Activated CD4-positive, alpha-beta T cell treated with anti-CD3 and anti-CD28 coated beads for 36 hours (primary cell): ENCODE results near the gene PCDHA9. TPM values are rescaled to one million over a fixed set of nuclear protein-coding genes. Genes with fewer than 3 reads are reported as not detected.
"Not testable (repeated sequence)": the region's sequence is repeated elsewhere in the genome, so short reads cannot be mapped to it uniquely, and the experiment has no call there.

Source experiments
- ATAC-seq: fragments of 200-7000 bp; cut with Tn5 transposase; one replicate; pipeline ENCODE4 v1.10.0; 2021; ENCODE audit warnings: mild to moderate bottlenecking, moderate library complexity
- CTCF ChIA-PET: fragments of 350-600 bp; sonication (Branson Sonifier 250); formaldehyde crosslinking; loops from one replicate; lab custom pipeline; 2021; ENCODE audit warnings: antibody characterized with exemption; lab: Charles Lee
- POLR2A ChIA-PET: fragments of 350-600 bp; sonication (Branson Sonifier 250); formaldehyde crosslinking; loops from one replicate; lab custom pipeline; 2021; ENCODE audit warnings: antibody characterized with exemption, inconsistent platforms; lab: Charles Lee
- DNase-seq: peaks from one replicate; pipeline ENCODE4 v3.0.0-alpha.2; 2020
- H3K27ac Mint-ChIP-seq: one replicate; pipeline ENCODE4 v1.8.0; 2021; ENCODE audit warnings: mixed read lengths
- H3K27me3 Mint-ChIP-seq: one replicate; pipeline ENCODE4 v1.8.0; 2021; ENCODE audit warnings: mixed read lengths
- H3K36me3 Mint-ChIP-seq: one replicate; pipeline ENCODE4 v1.8.0; 2021; ENCODE audit warnings: low read depth, mixed read lengths
- H3K4me1 Mint-ChIP-seq: one replicate; pipeline ENCODE4 v1.8.0; 2021; ENCODE audit warnings: mixed read lengths
- H3K4me3 Mint-ChIP-seq: one replicate; pipeline ENCODE4 v1.8.0; 2021; ENCODE audit warnings: mild to moderate bottlenecking, moderate library complexity, mixed read lengths
- H3K9me3 Mint-ChIP-seq: one replicate; pipeline ENCODE4 v1.8.0; 2021; ENCODE audit warnings: low read depth, mixed read lengths
- intact Hi-C, 2 experiments: fragments of 100-400 bp; cut with DNase I in 1 of 2; cut with micrococcal nuclease in 1 of 2; formaldehyde crosslinking; loops; one replicate each; pipeline versions ENCODE4 v1.14.2 to v1.15.1; 2022 to 2024; cut with DNase I, micrococcal nuclease
- total RNA-seq, 2 experiments: library from RNA; stranded (reverse); gene quantifications; one replicate each; pipeline ENCODE4 v1.2.3, GENCODE V29; 2021

The PCDHA9 gene
- total RNA-seq, 2 experiments from 2014 or later = not detected

DNA sequence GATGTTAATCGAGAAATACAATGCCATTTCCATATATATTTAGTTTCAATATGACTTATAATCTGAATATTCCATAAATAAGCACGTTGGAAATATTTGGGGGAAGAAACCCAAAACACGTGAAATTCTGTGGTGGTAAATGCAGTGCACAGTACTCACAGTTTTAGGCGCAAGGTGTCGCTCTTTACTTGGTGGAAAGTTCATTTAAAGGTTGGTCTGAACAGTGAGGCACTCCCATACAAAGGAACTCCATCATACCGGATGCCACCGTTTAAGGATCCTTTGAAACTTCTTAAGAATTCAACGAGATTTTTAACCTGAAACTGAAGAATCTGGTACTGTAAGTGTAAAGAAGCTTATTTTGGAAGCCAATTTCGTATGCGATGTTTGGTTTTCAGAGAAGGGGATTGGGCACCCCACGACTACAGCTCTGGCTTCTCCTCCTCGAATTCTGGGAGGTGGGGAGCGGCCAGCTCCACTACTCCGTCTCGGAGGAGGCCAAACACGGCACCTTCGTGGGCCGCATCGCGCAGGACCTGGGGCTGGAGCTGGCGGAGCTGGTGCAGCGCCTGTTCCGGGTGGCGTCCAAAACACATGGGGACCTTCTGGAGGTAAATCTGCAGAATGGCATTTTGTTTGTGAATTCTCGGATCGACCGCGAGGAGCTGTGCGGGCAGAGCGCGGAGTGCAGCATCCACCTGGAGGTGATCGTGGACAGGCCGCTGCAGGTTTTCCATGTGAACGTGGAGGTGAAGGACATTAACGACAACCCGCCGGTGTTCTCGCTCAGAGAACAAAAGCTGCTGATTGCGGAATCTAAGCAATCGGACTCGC, 20.8 kb downstream of the PCDHA9 start, which contains the start of gene PCDHA11:
PCDHA11 (plus strand) TSS at position 237 of the 834 bp plus-strand sequence; CDS start at position 384, 147 bp downstream.
- no peak for DNase-seq
- intact Hi-C loops = loop anchor here in 1 of 2 experiments (1.0 kb wide), 1 partner anchor 172 kb away; no protein-coding TSS in a partner anchor
- ATAC-seq = no peak
- Mint-ChIP-seq H3K4me3 (no peak within 1 kb of the TSS), H3K9me3 (peaks cover 13% of the 10 kb centered on the region), H3K36me3 (peaks cover 4% of the 10 kb centered on the region), H3K27me3 (peaks cover 18% of the 10 kb centered on the region), H3K4me1 (no peaks in the 10 kb centered on the region), H3K27ac (no peak within 1 kb of the TSS)
- CTCF ChIA-PET = interaction anchor here (0.7 to 1.1 kb wide), 3 partner anchors 16 to 172 kb away, joined by 3 to 4 read pairs (median 3); no protein-coding TSS in a partner anchor
- POLR2A ChIA-PET = no interaction called here

DNA sequence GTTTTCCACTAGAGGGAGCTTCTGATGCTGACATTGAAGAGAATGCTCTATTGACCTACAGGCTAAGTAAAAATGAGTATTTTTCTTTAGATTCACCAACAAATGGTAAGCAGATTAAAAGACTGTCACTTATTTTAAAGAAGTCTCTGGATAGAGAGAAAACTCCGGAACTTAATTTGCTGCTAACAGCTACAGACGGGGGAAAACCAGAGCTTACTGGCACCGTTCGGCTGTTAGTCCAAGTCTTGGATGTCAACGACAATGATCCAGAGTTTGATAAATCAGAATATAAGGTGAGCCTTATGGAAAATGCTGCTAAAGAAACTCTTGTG, 21.3 kb downstream of the PCDHA9 start:
- no peak overlapping the region for H3K4me3 Mint-ChIP-seq
- ChIA-PET CTCF (interaction anchor here (0.7 to 1.1 kb wide), 3 partner anchors 17 to 172 kb away, joined by 3 to 4 read pairs (median 3); no protein-coding TSS in a partner anchor), POLR2A (no interaction called here)
- H3K36me3 Mint-ChIP-seq = peaks cover 4% of the 10 kb centered on the region
- no peaks in the 10 kb centered on the region for H3K4me1 Mint-ChIP-seq
- no peak overlapping the region for H3K27ac Mint-ChIP-seq
- ATAC-seq (no peak), DNase-seq (no peak)
- intact Hi-C loops = no loop called here
- peaks cover 23% of the 10 kb centered on the region for H3K27me3 Mint-ChIP-seq
- H3K9me3 Mint-ChIP-seq = peaks cover 17% of the 10 kb centered on the region

DNA sequence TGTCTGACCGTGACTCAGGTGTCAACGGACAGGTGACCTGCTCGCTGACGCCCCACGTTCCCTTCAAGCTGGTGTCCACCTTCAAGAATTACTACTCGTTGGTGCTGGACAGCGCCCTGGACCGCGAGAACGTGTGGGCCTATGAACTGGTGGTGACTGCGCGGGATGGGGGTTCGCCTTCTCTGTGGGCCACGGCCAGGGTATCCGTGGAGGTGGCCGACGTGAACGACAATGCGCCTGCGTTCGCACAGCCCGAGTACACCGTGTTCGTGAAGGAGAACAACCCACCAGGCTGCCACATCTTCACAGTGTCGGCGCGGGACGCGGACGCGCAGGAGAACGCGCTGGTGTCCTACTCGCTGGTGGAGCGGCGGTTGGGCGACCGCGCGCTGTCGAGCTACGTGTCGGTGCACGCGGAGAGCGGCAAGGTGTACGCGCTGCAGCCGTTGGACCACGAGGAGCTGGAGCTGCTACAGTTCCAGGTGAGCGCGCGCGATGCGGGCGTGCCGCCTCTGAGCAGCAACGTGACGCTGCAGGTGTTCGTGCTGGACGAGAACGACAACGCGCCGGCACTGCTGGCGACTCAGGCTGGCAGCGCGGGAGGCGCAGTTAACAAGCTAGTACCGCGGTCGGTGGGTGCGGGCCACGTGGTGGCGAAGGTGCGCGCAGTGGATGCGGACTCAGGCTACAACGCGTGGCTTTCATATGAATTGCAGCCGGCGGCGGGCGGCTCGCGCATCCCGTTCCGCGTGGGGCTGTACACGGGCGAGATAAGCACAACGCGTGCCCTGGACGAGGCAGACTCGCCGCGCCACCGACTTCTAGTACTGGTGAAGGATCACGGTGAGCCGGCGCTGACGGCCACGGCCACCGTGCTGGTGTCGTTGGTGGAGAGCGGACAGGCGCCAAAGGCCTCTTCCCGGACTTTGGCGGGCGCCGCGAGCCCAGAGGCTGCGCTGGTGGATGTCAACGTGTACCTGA, 22.3 kb downstream of the PCDHA9 start:
- Mint-ChIP-seq H3K9me3 (peaks cover 21% of the 10 kb centered on the region), H3K4me3 (no peak overlapping the region), H3K27ac (no peak overlapping the region), H3K36me3 (peaks cover 4% of the 10 kb centered on the region), H3K27me3 (peaks cover 31% of the 10 kb centered on the region), H3K4me1 (no peaks in the 10 kb centered on the region)
- ChIA-PET POLR2A (no interaction called here), CTCF (no interaction called here)
- intact Hi-C loops = loop anchor here in 1 of 2 experiments (5.0 to 10.0 kb wide), 3 partner anchors 38 to 534 kb away; partner anchors contain the start of genes PCDHA7, PCDHGA5, PCDHGA9 and PCDHGB6
- no peak for ATAC-seq
- DNase-seq = no peak

DNA sequence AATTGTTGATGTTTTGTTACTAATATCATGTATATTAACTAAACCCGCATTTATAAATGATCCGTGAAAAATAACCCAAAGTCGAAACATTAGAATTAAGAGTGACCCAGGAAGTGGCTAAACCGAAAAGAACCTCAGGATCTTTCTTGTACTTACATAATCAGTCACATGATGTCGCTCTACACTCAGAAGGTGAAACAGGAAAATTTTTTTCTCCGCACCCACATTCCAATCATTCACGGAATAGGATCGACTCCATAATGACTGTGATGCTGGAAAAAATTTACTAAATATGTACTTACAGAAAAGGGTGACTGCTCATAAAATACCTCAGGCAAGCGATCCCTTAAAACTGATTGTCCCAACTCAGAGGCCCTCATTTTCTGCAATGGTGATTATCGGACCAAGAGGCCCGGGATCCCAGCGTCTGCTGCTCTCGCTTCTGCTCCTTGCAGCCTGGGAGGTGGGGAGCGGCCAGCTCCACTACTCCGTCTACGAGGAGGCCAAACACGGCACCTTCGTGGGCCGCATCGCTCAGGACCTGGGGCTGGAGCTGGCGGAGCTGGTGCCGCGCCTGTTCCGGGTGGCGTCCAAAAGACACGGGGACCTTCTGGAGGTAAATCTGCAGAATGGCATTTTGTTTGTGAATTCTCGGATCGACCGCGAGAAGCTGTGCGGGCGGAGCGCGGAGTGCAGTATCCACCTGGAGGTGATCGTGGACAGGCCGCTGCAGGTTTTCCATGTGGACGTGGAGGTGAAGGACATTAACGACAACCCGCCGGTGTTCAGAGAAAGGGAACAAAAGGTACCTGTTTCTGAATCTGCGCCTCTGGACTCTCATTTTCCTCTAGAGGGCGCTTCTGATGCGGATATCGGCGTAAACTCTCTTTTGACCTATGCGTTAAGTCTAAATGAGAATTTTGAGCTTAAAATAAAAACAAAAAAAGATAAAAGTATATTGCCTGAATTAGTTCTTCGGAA, 27.2 kb downstream of the PCDHA9 start, which contains the start of gene PCDHA12:
PCDHA12 (plus strand) TSS at position 224 of the 981 bp plus-strand sequence; CDS start at position 389, 165 bp downstream.
- POLR2A ChIA-PET = no interaction called here
- no peak for DNase-seq
- H3K9me3 Mint-ChIP-seq = peaks cover 19% of the 10 kb centered on the region
- H3K27me3 Mint-ChIP-seq = peaks cover 38% of the 10 kb centered on the region
- no peak for ATAC-seq
- no peak within 1 kb of the TSS for H3K4me3 Mint-ChIP-seq
- CTCF ChIA-PET = interaction anchor here (0.8 to 0.9 kb wide), 2 partner anchors 16 to 166 kb away, joined by 3 to 4 read pairs; no protein-coding TSS in a partner anchor
- H3K4me1 Mint-ChIP-seq = no peaks in the 10 kb centered on the region
- no peak within 1 kb of the TSS for H3K27ac Mint-ChIP-seq
- no peaks in the 10 kb centered on the region for H3K36me3 Mint-ChIP-seq
- intact Hi-C loops = loop anchor here (5.0 to 10.0 kb wide), 3 partner anchors 52 to 529 kb away; partner anchors contain the start of genes PCDHAC1 (in 1 of the 2), PCDHGA5 (in 1 of the 2), PCDHGA9 (in 1 of the 2) and PCDHGB6 (in 1 of the 2)

DNA sequence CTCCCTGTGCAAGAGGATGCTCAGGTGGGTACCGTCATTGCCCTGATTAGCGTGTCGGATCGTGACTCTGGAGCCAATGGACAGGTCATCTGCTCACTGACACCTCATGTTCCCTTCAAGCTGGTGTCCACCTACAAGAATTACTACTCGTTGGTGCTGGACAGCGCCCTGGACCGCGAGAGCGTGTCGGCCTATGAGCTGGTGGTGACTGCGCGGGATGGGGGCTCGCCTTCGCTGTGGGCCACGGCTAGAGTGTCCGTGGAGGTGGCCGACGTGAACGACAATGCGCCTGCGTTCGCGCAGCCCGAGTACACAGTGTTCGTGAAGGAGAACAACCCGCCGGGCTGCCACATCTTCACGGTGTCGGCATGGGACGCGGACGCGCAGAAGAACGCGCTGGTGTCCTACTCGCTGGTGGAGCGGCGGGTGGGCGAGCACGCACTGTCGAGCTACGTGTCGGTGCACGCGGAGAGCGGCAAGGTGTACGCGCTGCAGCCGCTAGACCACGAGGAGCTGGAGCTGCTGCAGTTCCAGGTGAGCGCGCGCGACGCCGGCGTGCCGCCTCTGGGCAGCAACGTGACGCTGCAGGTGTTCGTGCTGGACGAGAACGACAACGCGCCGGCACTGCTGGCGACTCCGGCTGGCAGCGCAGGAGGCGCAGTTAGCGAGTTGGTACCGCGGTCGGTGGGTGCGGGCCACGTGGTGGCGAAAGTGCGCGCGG, 28.5 kb downstream of the PCDHA9 start:
- POLR2A ChIA-PET, H3K27ac Mint-ChIP-seq: not testable (repeated sequence)

DNA sequence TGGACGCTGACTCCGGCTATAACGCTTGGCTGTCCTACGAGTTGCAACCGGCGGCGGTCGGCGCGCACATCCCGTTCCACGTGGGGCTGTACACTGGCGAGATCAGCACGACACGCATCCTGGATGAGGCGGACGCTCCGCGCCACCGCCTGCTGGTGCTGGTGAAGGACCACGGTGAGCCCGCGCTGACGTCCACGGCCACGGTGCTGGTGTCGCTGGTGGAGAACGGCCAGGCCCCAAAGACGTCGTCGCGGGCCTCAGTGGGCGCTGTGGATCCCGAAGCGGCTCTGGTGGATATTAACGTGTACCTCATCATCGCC, 29.0 kb downstream of the PCDHA9 start:
- Mint-ChIP-seq H3K36me3 (no peaks in the 10 kb centered on the region), H3K9me3 (peaks cover 27% of the 10 kb centered on the region), H3K4me3 (no peak overlapping the region), H3K27ac (no peak overlapping the region), H3K4me1 (no peaks in the 10 kb centered on the region), H3K27me3 (peaks cover 51% of the 10 kb centered on the region)
- CTCF ChIA-PET = no interaction called here
- ATAC-seq (no peak), DNase-seq (no peak)
- intact Hi-C loops = loop anchor here (5.0 to 10.0 kb wide), 3 partner anchors 50 to 528 kb away; partner anchors contain the start of genes PCDHAC1 (in 1 of the 2), PCDHGA5 (in 1 of the 2), PCDHGA9 (in 1 of the 2) and PCDHGB6 (in 1 of the 2)
- POLR2A ChIA-PET = no interaction called here

More for the DNA sequence above, 28.5 kb downstream of the PCDHA9 start:
- Mint-ChIP-seq H3K9me3 (peaks cover 26% of the 10 kb centered on the region), H3K27me3 (peaks cover 47% of the 10 kb centered on the region)
- H3K4me1 Mint-ChIP-seq, ATAC-seq, H3K36me3 Mint-ChIP-seq, DNase-seq, H3K4me3 Mint-ChIP-seq: not testable (repeated sequence)
- CTCF ChIA-PET = interaction anchor here (0.7 to 0.8 kb wide), 2 partner anchors 47 to 164 kb away, joined by 3 to 4 read pairs; no protein-coding TSS in a partner anchor
- intact Hi-C loops = loop anchor here (5.0 to 10.0 kb wide), 3 partner anchors 51 to 528 kb away; partner anchors contain the start of genes PCDHAC1 (in 1 of the 2), PCDHGA5 (in 1 of the 2), PCDHGA9 (in 1 of the 2) and PCDHGB6 (in 1 of the 2)

DNA sequence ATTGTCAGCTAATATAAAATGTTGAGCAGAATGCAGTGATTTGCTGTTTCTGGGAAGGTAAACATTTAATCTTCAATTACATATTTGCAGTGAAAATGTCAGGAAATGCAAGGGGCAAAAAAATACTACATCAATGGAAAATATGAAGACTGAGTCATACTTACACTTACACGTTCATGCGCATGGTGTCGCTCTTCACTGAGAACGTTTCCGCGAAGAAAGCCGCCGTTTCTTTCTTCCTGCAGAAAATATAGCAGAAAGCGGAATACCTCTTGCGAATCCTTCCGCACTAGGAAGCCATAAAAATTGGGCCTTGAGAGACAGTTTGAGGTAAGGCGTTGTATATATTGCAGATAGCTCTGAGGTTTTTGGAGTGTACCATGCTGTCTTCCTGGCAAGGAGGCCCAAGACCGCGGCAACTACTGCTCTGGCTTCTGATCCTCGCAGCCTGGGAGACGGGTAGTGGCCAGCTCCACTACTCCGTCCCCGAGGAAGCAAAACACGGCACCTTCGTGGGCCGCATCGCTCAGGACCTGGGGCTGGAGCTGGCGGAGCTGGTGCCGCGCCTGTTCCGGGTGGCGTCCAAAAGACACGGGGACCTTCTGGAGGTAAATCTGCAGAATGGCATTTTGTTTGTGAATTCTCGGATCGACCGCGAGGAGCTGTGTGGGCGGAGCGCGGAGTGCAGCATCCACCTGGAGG, 33.9 kb downstream of the PCDHA9 start, which contains the start of gene PCDHA13:
PCDHA13 (plus strand) TSS at position 236 of the 702 bp plus-strand sequence; CDS start at position 381, 145 bp downstream.
- ChIA-PET CTCF (interaction anchor here (1.0 kb wide), 1 partner anchor 10 kb away, joined by 3 read pairs; no protein-coding TSS in a partner anchor), POLR2A (no interaction called here)
- H3K27ac Mint-ChIP-seq = no peak within 1 kb of the TSS
- H3K36me3 Mint-ChIP-seq = peaks cover 3% of the 10 kb centered on the region
- ATAC-seq = no peak
- intact Hi-C loops = loop anchor here (1.0 to 10.0 kb wide), 4 partner anchors 35 to 159 kb away; partner anchors contain the start of genes PCDHA7 (in 1 of the 2) and PCDHA9 (in 1 of the 2)
- H3K27me3 Mint-ChIP-seq = peaks cover 32% of the 10 kb centered on the region
- peaks cover 19% of the 10 kb centered on the region for H3K9me3 Mint-ChIP-seq
- no peak for DNase-seq
- H3K4me1 Mint-ChIP-seq = no peaks in the 10 kb centered on the region
- H3K4me3 Mint-ChIP-seq = no peak within 1 kb of the TSS

DNA sequence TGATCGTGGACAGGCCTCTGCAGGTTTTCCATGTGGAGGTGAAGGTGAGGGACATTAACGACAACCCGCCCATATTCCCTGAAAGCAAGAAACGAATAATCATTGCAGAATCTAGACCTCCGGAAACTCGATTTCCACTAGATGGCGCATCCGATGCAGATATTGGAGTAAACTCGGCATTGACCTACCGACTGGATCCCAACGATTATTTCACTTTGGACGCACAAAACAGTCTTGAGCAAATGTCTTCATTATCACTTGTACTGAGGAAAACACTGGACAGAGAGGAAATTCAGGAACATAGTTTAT, 34.4 kb downstream of the PCDHA9 start:
- ChIA-PET CTCF (interaction anchor here (1.0 kb wide), 1 partner anchor 10 kb away, joined by 3 read pairs; no protein-coding TSS in a partner anchor), POLR2A (no interaction called here)
- Mint-ChIP-seq H3K27ac (no peak overlapping the region), H3K36me3 (peaks cover 3% of the 10 kb centered on the region), H3K9me3 (peaks cover 19% of the 10 kb centered on the region), H3K27me3 (peaks cover 34% of the 10 kb centered on the region), H3K4me3 (no peak overlapping the region), H3K4me1 (no peaks in the 10 kb centered on the region)
- DNase-seq = no peak
- intact Hi-C loops = loop anchor here (1.0 to 10.0 kb wide), 3 partner anchors 35 to 159 kb away; partner anchors contain the start of genes PCDHA7 (in 1 of the 2) and PCDHA9 (in 1 of the 2)
- no peak for ATAC-seq

DNA sequence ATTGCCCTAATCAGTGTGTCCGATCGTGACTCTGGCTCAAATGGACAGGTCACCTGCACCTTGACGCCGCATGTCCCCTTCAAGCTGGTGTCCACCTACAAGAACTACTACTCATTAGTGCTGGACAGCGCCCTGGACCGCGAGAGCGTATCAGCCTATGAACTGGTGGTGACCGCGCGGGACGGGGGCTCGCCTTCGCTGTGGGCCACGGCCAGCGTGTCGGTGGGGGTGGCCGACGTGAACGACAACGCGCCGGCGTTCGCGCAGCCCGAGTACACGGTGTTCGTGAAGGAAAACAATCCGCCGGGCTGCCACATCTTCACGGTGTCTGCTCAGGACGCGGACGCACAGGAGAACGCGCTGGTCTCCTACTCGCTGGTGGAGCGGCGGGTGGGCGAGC, 35.2 kb downstream of the PCDHA9 start:
- Mint-ChIP-seq H3K4me1 (no peaks in the 10 kb centered on the region), H3K9me3 (peaks cover 19% of the 10 kb centered on the region), H3K27me3 (peaks cover 34% of the 10 kb centered on the region), H3K27ac (no peak overlapping the region), H3K36me3 (peaks cover 3% of the 10 kb centered on the region), H3K4me3 (no peak overlapping the region)
- POLR2A ChIA-PET = no interaction called here
- DNase-seq (no peak), ATAC-seq (no peak)
- intact Hi-C loops = loop anchor here (5.0 to 10.0 kb wide), 2 partner anchors 36 to 49 kb away; partner anchors contain the start of genes PCDHA7 (in 1 of the 2) and PCDHA9 (in 1 of the 2)
- CTCF ChIA-PET = interaction anchor here (1.0 kb wide), 1 partner anchor 9 kb away, joined by 3 read pairs; no protein-coding TSS in a partner anchor
